ENCODE data around the gene ZNF423. TPM values are rescaled to one million over a fixed set of nuclear protein-coding genes. Genes with fewer than 3 reads are reported as not detected.

ZNF423 gene
- total RNA-seq, 4 donors from 2014 or later = 7.0 to 19.7 (median 8.4) TPM

DNA sequence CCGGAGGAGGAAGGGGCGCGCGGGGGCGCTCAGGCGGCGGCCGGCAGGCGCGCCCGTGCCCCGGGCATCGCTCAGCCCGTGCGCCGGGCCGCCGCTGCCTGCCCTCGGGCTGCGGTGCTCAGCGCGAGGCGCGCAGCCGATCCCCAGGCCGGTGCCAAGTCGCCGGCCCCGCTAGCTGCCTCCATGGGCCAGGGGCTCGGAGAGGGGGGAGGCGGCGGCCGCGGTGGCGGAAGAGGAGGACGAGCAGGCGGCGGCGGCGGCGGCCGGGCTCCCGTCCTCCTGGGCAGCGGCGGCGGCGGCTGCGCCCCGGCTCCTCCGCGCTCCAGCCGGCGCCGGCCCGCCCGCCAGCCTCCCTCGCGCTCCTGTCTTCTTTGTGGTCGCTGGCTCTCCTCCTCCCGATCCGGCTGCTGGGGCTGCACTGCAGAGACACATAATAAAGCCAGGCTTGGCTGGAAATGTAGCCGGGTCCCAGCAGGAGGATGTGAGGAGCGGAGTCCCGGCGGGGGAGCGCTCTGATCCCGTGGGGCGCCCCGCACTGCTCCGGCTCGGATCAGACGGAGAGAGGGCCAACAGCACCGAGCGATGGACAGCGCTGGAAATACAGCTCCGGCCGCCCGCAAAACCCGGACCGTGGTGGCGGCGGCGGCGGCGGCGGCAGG lies 889 bp upstream of the ZNF423 start:
- H3K9me3 ChIP-seq = no peaks in the 10 kb centered on the region
- H3K36me3 ChIP-seq = no peaks in the 10 kb centered on the region
- H3K27me3 ChIP-seq = peaks cover 9% of the 10 kb centered on the region
- TF ChIP-seq POLR2A (IDR thresholded peaks at IDR 0.05) = no peak
- TF ChIP-seq EP300 (IDR thresholded peaks at IDR 0.05) = no peak
- TF ChIP-seq, protein P1, sequence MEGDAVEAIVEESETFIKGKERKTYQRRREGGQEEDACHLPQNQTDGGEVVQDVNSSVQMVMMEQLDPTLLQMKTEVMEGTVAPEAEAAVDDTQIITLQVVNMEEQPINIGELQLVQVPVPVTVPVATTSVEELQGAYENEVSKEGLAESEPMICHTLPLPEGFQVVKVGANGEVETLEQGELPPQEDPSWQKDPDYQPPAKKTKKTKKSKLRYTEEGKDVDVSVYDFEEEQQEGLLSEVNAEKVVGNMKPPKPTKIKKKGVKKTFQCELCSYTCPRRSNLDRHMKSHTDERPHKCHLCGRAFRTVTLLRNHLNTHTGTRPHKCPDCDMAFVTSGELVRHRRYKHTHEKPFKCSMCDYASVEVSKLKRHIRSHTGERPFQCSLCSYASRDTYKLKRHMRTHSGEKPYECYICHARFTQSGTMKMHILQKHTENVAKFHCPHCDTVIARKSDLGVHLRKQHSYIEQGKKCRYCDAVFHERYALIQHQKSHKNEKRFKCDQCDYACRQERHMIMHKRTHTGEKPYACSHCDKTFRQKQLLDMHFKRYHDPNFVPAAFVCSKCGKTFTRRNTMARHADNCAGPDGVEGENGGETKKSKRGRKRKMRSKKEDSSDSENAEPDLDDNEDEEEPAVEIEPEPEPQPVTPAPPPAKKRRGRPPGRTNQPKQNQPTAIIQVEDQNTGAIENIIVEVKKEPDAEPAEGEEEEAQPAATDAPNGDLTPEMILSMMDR (IDR thresholded peaks at IDR 0.05) = peak in 3 of 4 experiments; percentile 36 to 56 (median 50)
- peak; percentile 14 for TF ChIP-seq POLR2AphosphoS5 (IDR thresholded peaks at IDR 0.05)
- peak overlapping the region; percentile 77 to 88 for H3K4me3 ChIP-seq
- peak overlapping the region in 3 of 4 donors; percentile 92 to 98 (median 96) for H3K27ac ChIP-seq
- peaks cover 0 to 55% (median 12%) of the 10 kb centered on the region in 3 donors for H3K4me1 ChIP-seq
- WGBS, 2 donors (ENCODE audit: low coverage in 1 of 2) = 0% methylated on average over 1 of the region's 86 CpGs; no CpG with 5 or more reads in 1 of the 2 donors
- ATAC-seq = peak; percentile 73

DNA sequence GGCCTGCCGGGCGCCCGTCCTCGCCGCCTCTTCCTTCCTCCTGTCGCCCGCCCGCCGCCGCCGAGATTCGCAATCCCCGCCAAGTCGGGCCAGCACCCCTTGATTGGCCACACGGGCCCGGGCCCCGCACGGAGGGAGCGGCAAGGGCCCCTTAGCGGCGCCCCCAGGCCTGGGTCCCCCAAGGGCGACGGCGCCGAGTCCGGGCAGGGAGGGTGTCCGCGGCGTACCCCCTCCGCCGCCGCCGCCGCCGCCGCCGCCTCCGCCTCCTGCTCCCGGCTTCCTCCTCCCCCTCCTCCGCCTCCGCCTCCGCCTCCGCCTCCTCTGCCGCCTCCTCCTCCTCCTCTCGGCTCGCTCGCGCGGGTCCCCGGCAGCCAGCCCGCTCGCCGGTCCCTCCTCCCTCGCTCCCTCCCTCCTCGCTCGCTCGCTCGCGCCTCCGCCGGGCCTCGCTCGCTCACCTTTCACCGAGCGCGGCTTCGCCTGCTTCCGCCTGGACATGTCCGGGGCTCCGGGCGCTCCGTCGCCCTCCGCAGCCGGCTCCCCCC lies 561 bp downstream of the ZNF423 start:
- H3K36me3 ChIP-seq = no peaks in the 10 kb centered on the region
- peak overlapping the region; percentile 77 to 88 for H3K4me3 ChIP-seq
- no peaks in the 10 kb centered on the region for H3K9me3 ChIP-seq
- WGBS, 2 donors (ENCODE audit: low coverage in 1 of 2) = 2% methylated on average over 11 of the region's 75 CpGs; no CpG with 5 or more reads in 1 of the 2 donors
- ATAC-seq = peak; percentile 81
- H3K27me3 ChIP-seq = peaks cover 9% of the 10 kb centered on the region
- TF ChIP-seq EP300 (IDR thresholded peaks at IDR 0.05) = no peak
- TF ChIP-seq POLR2AphosphoS5 (IDR thresholded peaks at IDR 0.05) = peak; percentile 38
- TF ChIP-seq POLR2A (IDR thresholded peaks at IDR 0.05) = peak; percentile 73 to 86
- H3K27ac ChIP-seq = peak overlapping the region; percentile 78 to 98 (median 94)
- H3K4me1 ChIP-seq = peaks cover 0 to 70% (median 12%) of the 10 kb centered on the region in 3 donors

DNA sequence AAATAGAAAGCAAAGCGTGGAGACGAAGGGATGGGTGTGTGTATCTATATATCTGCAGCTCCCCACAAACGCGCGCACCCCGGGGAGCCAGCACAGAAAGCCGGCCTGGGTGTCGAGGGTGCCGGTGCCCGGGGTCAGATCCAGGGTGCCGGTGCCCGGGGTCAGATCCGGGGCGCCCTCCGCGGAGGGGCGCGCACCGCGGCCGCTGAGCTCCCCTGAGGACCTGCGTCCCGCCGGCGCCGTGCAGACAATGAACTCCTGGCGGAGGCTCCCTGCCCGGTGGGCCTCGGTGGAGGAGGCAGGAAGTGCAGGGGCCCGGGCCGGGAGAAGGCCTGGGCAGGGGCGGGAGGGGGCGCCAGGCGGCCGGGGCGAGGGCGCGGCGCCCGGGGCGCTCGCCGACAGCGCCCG lies 1.1 kb downstream of the ZNF423 start:
- ATAC-seq = peak; percentile 14
- Histone ChIP-seq H3K27ac (peak overlapping the region; percentile 78 to 98 (median 94)), H3K36me3 (no peaks in the 10 kb centered on the region), H3K4me3 (peak overlapping the region; percentile 77 to 88), H3K9me3 (no peaks in the 10 kb centered on the region), H3K27me3 (peaks cover 9% of the 10 kb centered on the region), H3K4me1 (peaks cover 0 to 74% (median 12%) of the 10 kb centered on the region in 3 donors)
- TF ChIP-seq, protein P1 (IDR thresholded peaks at IDR 0.05) = peak in 2 of 4 experiments; percentile 9 to 25
- no peak for TF ChIP-seq EP300 (IDR thresholded peaks at IDR 0.05)
- 1% methylated on average over 16 of the region's 45 CpGs; no CpG with 5 or more reads in 1 of the 2 donors for WGBS, 2 donors (ENCODE audit: low coverage in 1 of 2)

DNA sequence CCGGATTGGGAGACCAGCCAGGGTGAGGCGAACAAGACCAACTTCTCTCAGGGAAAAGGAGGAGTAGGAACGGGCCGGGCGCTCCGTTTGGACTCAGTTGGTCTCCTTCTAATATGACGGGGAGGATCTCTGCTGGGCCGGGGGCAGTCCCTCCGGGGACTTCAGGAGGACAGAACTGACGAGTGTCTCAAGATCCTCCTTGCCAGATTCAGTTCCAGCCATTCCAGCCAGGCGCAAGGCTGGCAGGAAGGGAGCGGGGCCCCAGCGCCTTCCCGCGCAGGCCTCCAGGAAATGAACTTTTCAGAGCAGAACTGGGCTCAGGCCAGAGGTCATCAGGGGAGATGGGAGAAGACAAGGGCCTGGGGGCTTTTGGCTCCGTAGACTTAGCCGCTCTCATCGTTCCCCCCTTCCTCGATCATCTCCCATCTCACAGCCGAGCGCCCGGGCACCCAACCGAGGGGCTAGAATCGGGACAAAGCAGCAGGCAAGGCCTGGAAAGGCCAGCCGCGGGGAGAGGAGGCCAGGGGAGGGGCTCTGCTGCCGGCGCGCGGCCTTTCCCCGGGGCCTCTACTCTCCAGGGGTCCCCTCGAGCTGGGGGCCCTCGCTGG lies 1.6 kb downstream of the ZNF423 start:
- Histone ChIP-seq H3K27ac (peak overlapping the region; percentile 59 to 98 (median 94)), H3K9me3 (no peaks in the 10 kb centered on the region), H3K27me3 (peaks cover 9% of the 10 kb centered on the region), H3K4me1 (peaks cover 0 to 70% (median 12%) of the 10 kb centered on the region in 3 donors), H3K4me3 (peak overlapping the region; percentile 77 to 88), H3K36me3 (no peaks in the 10 kb centered on the region)
- TF ChIP-seq POLR2AphosphoS5 (IDR thresholded peaks at IDR 0.05) (peak; percentile 9), POLR2A (IDR thresholded peaks at IDR 0.05) (no peak)
- no peak for ATAC-seq
- WGBS, 2 donors (ENCODE audit: low coverage in 1 of 2) = 0% methylated on average over 4 of the region's 33 CpGs; no CpG with 5 or more reads in 1 of the 2 donors

DNA sequence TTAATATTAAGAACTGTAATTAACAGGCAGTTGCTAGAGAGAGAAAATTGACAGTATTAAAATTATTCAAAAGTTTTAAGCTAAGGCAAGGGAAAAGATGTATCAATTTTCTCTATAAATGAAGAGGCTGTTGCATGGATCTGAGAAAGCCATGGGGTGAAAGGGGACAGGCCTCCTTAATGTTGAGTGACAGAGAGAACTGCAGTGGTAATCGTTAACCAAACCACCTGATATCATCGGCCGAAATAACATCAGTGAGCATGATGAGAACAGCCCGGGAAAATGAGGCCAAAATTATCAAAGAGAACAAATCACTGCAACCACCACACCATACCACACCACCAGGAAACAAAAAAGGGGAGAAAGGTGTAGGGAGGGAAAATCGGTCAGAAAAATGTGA lies 3.6 kb downstream of the ZNF423 start:
- no peak overlapping the region for H3K4me3 ChIP-seq
- 49 to 89% methylated on average over 4 of the region's 5 CpGs for WGBS, 2 donors (ENCODE audit: low coverage in 1 of 2)
- H3K9me3 ChIP-seq = no peaks in the 10 kb centered on the region
- no peak for ATAC-seq
- no peak overlapping the region for H3K27ac ChIP-seq
- H3K4me1 ChIP-seq = peaks cover 0 to 51% (median 12%) of the 10 kb centered on the region in 3 donors
- H3K36me3 ChIP-seq = peaks cover 0 to 5% of the 10 kb centered on the region in 2 donors
- H3K27me3 ChIP-seq = no peaks in the 10 kb centered on the region
- no peak for TF ChIP-seq POLR2AphosphoS5 (IDR thresholded peaks at IDR 0.05)
- TF ChIP-seq POLR2A (IDR thresholded peaks at IDR 0.05) = no peak
- TF ChIP-seq, protein P1 (IDR thresholded peaks at IDR 0.05) = no peak
- no peak for TF ChIP-seq EP300 (IDR thresholded peaks at IDR 0.05)
